AG09309 (cell line): ENCODE measurements around the gene ZNF687.
A peak's percentile ranks its signal among the peaks of the same experiment; 100 is the strongest.

Experiments
- DNase-seq: peaks from one replicate; pipeline ENCODE4 v3.0.0-alpha.2; 2010; ENCODE audit warnings: low read depth
- H3K4me3 ChIP-seq: 2 replicates; pipeline ENCODE4 v1.5.1; 2011; ENCODE audit warnings: mild to moderate bottlenecking, low read depth, low read length, moderate library complexity; ENCODE audit not compliant: control insufficient read depth
- CTCF ChIP-seq: IDR thresholded peaks from 2 replicates; pipeline ENCODE4 v1.5.1; 2011; ENCODE audit warnings: mild to moderate bottlenecking, low read depth, low read length, inconsistent platforms; ENCODE audit not compliant: insufficient read depth, control insufficient read depth; ENCODE audit errors: missing control alignments

Gene ZNF687

DNA sequence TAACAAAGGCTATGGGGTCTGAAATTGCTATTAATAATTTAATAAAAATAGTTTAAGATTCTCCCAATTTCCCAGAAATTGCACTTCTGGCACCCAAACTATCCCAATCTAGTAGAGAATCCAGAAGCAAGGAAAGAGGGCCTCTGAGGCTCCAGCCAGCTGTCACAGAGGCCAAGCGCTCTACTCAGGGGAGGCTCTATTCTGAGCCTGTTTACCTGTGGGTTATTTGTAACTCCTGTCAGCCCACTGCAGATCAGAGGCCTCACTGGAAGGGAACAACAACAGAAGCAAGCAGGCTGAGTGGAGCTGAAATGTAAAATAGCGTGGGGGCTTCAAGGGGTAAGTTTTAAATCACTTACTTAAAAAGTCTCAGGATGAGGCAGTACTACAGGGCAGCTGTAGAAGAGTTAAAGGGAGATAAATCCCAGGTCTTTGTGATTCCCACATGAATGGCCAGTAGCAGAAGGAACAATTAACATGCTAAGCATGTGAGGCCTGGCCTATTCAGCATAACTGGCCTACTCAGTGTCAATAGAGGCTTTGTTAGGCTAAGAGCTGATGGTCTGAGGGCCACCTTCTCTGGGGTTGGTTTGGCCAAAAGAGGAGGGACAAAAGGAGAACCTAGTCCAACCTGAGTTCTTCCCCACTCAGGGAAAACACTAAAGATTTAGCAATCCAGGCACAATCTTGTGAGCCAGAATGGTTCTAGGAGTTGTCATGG, 12.8 kb downstream of the ZNF687 start:
- no peak overlapping the region for H3K4me3 ChIP-seq
- TF ChIP-seq CTCF = no peak
- no peak for DNase-seq

DNA sequence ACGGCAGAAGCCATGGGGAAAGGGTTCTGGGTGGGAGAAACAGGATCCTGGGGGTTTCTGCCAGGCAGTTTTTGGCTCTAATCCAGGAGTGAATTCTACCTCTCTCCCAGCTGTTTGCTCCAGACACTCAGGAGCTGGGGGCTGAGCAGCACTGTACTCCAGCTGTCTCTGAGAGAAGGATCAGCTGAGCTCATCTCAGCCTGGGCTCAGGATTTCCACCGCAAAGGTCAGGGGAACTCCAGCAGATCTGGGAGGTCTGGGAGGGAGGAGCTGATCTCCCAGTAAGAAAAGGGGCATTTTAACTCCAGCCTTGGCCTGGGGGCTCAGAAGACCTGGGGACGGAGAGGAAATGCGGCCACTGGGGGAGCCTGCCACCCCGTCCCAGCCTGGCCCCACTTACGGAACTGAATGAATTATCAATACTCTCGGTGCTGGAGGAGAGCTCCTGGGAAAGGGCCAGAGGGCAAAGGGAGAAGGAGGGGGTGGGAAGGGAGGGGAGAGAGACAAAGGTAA, 27.8 kb downstream of the ZNF687 start:
- H3K4me3 ChIP-seq = no peak overlapping the region
- TF ChIP-seq CTCF = no peak
- no peak for DNase-seq

DNA sequence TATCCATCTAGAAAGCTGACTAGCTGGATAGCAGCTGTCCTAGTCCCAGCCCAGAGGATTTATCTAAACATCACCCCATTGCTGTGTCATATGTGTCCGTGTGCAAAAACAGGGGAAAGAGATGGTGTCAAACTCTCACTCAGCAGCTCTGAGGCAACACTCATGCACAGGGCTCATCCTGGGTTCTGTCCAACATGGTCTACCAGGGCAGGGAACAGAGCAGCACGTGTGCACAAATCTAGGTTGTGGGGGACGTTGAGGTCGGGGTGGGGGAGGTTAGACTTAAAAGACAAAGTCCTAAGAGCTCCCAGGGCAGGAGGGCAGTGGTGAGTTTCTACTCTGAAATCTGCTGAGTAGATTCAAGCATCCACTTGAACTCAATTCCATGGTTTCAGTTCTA, 28.9 kb downstream of the ZNF687 start:
- H3K4me3 ChIP-seq = no peak overlapping the region
- DNase-seq = no peak
- TF ChIP-seq CTCF = no peak

- DNase-seq = peak; percentile 96
- no peak overlapping the region for H3K4me3 ChIP-seq
- TF ChIP-seq CTCF = no peak
These were observed 29.7 kb downstream of the ZNF687 start for GRCh38 chr1:151311589-151312331.

GRCh38 chr1:151312411-151312810, 30.3 kb downstream of the ZNF687 start:
- H3K4me3 ChIP-seq = no peak overlapping the region
- no peak for TF ChIP-seq CTCF
- no peak for DNase-seq

DNA sequence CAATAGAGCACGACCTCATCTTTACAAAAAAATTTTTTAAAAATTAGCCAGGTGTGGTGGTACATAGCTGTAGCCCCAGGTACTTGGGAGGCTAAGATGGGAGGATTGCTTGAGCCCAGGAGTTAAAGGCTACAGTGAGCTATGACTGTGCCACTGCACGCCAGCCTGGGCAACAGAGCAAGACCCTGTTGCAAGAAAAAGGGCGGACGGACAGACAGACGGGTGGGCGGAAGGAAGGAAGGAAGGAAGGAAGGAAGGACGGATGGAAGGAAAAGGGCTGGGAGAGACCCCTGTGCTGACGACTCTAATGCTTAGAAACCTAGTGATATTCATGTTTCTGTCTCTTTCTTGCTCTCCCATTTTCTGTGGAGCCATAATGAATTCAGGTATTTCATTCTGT, 30.7 kb downstream of the ZNF687 start:
- TF ChIP-seq CTCF = no peak
- H3K4me3 ChIP-seq = no peak overlapping the region
- no peak for DNase-seq

DNA sequence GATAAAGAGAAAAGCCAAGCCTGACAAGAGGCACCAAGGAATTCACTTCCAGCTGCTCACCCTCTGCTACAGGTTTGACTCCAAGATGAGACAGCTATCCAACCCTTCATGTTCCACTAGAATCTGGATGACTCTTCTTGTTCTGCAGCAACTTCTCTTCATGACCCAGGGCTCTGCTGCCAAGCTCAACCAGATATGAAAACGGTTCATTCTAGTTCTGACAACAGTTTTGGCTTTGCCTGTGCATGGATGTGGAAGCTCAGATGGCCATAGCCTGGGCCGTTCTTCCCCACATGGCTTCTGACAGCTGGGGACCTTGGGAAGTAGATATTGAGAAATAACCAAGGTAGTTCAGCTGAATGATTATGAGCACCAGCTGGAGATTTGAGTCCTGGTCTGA, 31.4 kb downstream of the ZNF687 start:
- no peak for DNase-seq
- TF ChIP-seq CTCF = no peak
- no peak overlapping the region for H3K4me3 ChIP-seq
